H1 (cell line): ENCODE measurements around the gene NTN1. TPM values are rescaled to one million over a fixed set of nuclear protein-coding genes. Genes with fewer than 3 reads are reported as not detected.

Experiments used
- ATF2 ChIP-seq: IDR thresholded peaks from 2 replicates; pipeline ENCODE4 v1.6.1; 2012; ENCODE audit warnings: low read length, inconsistent platforms
- ATF3 ChIP-seq: IDR thresholded peaks from 2 replicates; pipeline ENCODE4 v1.6.1; 2011; ENCODE audit warnings: low read depth, mild to moderate bottlenecking, low read length; ENCODE audit not compliant: insufficient read depth
- EZH2 ChIP-seq: fragments of 200-600 bp; sonication (generic); IDR thresholded peaks from 2 replicates; pipeline ENCODE4 v1.7.1; 2012; ENCODE audit warnings: low read depth, mild to moderate bottlenecking, moderate library complexity, low read length, inconsistent platforms; ENCODE audit not compliant: severe bottlenecking
- JUND ChIP-seq: IDR thresholded peaks from 2 replicates; pipeline ENCODE4 v1.6.1; 2011; ENCODE audit warnings: mild to moderate bottlenecking, improper control_type of control experiment, low read length
- NANOG ChIP-seq: IDR thresholded peaks from 2 replicates; pipeline ENCODE4 v1.6.1; 2011; ENCODE audit warnings: low read length, low read depth, mild to moderate bottlenecking, inconsistent platforms; ENCODE audit not compliant: insufficient read depth, poor library complexity, severe bottlenecking
- polyA plus RNA-seq, 7 experiments: library from polyadenylated mRNA; depleted of rRNA in 3 of 7; stranded (reverse) in 5 of 7; unstranded in 2 of 7; fragments of >200 nt in 5 of 7; fragments of 200-250 nt in 2 of 7; gene quantifications; 1 replicate in 5 of 7; 2 replicates in 1 of 7; 4 replicates in 1 of 7; pipeline versions ENCODE4 v1.2.1 to v1.2.3, GENCODE V29; 2011 to 2013; ENCODE audit warnings: missing spikeins in 2 of 7, mixed read lengths in 2 of 7
- total RNA-seq: library from RNA; stranded (reverse); fragmentation: NEBNext Ultra II Directional; extraction: Animal tissue kit (Norgen Biotek cat#: 25700); gene quantifications from 2 replicates; pipeline ENCODE4 v1.2.1, GENCODE V29; 2021

The NTN1 gene
- total and polyA plus RNA-seq, 2 of the 8 experiments (the other 6 are each of a cell fraction or from before 2014, with no cell fraction given) = 2.0 to 2.3 TPM

- no peak for TF ChIP-seq ATF2
- TF ChIP-seq NANOG = no peak
- TF ChIP-seq JUND = no peak
- no peak for TF ChIP-seq EZH2
- no peak for TF ChIP-seq ATF3
Measured at GRCh38 chr17:9242497-9242881, 221.2 kb downstream of the NTN1 start (continued).
